ENCODE data around the gene EEPD1. TPM values are rescaled to one million over a fixed set of nuclear protein-coding genes. Genes with fewer than 3 reads are reported as not detected.

The EEPD1 gene
- total RNA-seq, 2 experiments from 2014 or later = 11.9 to 13.8 TPM

DNA sequence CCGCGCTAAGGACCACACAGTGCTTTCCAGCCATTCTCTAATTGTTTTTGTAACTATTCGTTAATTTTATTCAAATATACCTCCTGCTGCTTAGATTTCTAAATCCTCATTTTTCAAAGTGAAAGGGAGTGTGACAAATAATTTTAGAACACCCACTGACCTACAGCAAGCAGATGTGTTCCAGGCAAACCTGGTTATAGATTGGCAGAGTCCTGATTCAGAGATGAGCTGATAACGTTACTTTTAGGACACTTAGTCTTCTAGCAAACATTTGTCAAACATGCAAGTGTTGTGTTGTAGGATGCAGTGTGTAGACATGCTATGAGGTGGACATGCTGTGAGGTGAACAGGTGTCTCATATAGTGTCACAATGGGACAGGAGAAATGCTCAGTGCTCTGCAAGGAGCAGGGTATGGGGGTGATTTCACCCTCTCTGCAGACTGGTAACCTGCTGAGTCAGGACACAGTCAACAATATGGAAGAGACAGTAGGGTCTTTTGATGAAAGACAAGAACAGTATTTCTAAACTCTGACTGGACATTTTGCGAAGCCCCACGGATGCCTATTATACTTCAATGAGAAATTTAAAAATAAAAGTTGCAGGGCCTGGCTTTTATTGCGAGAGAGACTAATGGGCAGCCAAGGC, 144.4 kb downstream of the EEPD1 start:
- Mint-ChIP-seq H3K4me3 (no peak overlapping the region), H3K9me3 (no peaks in the 10 kb centered on the region), H3K27ac (no peak overlapping the region), H3K27me3 (no peaks in the 10 kb centered on the region), H3K36me3 (ENCODE audit: low read depth) (no peaks in the 10 kb centered on the region), H3K4me1 (peaks cover 2% of the 10 kb centered on the region)
- no peak for DNase-seq
- ChIA-PET CTCF (interaction anchor here (0.9 to 1.3 kb wide), 2 partner anchors 10 to 18 kb away, joined by 3 read pairs; no protein-coding TSS in a partner anchor), POLR2A (no interaction called here)

DNA sequence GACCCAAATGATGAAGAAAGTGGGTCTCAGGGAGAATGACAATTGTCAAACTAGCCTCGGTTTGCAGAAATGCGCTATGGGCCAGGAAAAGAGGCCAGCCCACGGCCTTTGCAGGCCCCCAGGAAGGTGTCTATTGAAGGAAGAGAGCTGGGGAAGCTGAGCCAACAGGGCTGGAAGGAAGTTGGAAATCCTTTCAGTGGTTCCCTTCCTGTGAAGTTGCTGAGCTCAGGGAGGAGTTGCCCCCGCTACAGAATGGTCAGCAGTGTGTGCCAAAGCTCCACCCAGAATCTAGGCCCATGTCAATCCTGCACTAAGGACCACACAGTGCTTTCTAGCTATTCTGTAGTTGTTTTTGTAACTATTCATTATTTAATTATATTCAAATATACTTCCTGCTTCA, 145.1 kb downstream of the EEPD1 start:
- DNase-seq = no peak
- H3K36me3 Mint-ChIP-seq (ENCODE audit: low read depth) = no peaks in the 10 kb centered on the region
- no peaks in the 10 kb centered on the region for H3K27me3 Mint-ChIP-seq
- ChIA-PET CTCF (interaction anchor here (0.6 to 0.9 kb wide), 2 partner anchors 19 to 1250 kb away, joined by 3 to 4 read pairs; no protein-coding TSS in a partner anchor), POLR2A (no interaction called here)
- H3K27ac Mint-ChIP-seq = no peak overlapping the region
- no peak overlapping the region for H3K4me3 Mint-ChIP-seq
- H3K4me1 Mint-ChIP-seq = no peaks in the 10 kb centered on the region
- no peaks in the 10 kb centered on the region for H3K9me3 Mint-ChIP-seq

DNA sequence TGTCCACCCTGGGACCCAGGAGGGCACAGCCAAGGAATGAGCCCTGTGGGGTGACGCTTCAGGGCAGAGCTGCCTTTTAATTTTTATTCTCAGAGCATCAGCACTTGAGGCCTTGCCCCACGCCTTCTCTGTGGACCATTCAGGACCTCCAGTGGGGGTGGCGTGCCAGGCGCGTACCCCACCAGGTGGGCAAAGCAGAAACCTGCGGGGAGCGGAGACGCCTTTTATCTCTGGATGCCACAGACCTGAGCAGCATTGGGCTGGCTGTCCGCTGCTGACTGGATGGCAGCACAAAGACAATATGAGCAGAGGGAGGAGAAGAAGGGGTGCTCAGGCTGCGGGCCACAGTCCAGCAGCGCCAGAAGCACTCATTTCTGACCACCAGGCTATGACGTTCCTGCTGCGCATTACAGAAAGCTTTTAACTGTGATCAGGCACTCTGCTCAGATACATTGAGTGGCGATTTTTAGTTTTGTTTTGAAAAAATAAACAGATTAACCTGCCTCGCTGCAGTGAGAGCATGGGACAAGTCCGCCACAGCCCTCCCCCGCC, 146.2 kb downstream of the EEPD1 start:
- no peak overlapping the region for H3K4me3 Mint-ChIP-seq
- DNase-seq = no peak
- no peak overlapping the region for H3K27ac Mint-ChIP-seq
- H3K36me3 Mint-ChIP-seq (ENCODE audit: low read depth) = no peaks in the 10 kb centered on the region
- H3K27me3 Mint-ChIP-seq = no peaks in the 10 kb centered on the region
- ChIA-PET POLR2A (no interaction called here), CTCF (no interaction called here)
- no peaks in the 10 kb centered on the region for H3K9me3 Mint-ChIP-seq
- no peaks in the 10 kb centered on the region for H3K4me1 Mint-ChIP-seq

DNA sequence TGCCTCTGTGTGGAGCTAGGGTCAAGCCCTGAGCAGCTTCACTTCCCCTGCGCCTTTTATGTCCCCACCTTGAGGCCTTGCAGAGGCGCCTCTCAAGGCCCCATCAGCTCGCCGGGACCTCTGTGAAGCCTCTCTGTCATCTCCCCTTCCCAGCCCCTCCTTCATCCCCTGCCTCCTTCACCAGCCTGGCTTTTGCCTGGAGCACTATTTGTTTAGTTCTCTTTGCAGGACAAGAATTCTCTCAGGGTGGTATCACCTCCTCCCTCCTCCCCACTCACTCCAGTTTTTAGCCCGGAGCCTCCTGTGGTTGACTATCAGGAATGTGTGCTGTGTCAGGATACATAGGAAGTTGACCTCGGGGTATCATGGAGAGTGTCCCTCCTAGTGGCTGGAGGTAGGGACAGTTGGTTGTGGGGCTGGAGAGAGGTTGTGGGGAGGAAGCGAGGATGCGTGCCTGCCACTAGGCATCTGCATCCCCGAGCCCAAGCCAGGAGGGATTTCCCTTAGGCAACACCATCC, 146.8 kb downstream of the EEPD1 start:
- ChIA-PET POLR2A (no interaction called here), CTCF (interaction anchor here (1.0 to 1.7 kb wide), 4 partner anchors 10 to 281 kb away, joined by 3 to 4 read pairs (median 4); no protein-coding TSS in a partner anchor)
- H3K4me3 Mint-ChIP-seq = no peak overlapping the region

DNA sequence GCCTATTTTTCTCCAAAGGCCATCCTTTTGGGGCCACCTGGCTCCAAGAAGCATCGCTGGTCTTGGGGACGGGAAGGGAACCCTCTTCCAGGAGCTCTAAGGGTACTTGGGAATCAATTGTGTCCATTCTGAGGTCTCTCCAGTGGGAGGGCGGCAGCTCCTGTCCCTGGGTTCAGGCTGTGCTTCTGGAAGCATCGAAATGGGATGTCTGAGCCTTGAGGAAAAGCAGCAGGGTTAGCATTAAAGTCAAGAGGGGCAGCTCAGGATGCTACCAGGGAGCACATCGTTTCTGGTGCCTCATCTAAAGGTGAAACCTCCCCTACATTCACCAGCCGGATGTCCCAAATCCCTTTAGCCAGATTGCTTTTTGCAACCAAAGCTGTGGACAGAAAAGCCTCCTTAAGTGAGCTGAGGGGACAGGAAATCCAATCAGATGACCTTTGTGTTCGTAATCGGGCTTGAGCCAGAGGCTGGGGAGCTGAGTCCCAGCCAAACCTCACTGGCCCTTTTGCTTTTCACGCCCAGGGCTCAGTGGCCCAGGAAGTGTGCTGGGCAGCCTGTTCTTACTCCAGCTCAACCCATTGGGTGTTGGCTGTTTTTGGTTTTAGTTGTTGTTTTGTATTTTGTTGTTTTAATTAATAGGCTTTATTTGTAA, 147.8 kb downstream of the EEPD1 start:
- no peaks in the 10 kb centered on the region for H3K9me3 Mint-ChIP-seq
- POLR2A ChIA-PET = no interaction called here
- H3K27ac Mint-ChIP-seq = no peak overlapping the region
- H3K36me3 Mint-ChIP-seq (ENCODE audit: low read depth) = no peaks in the 10 kb centered on the region
- no peak overlapping the region for H3K4me3 Mint-ChIP-seq
- no peaks in the 10 kb centered on the region for H3K27me3 Mint-ChIP-seq
- DNase-seq = no peak
- H3K4me1 Mint-ChIP-seq = no peaks in the 10 kb centered on the region
- CTCF ChIA-PET = interaction anchor here (0.9 to 1.7 kb wide), 6 partner anchors 9 to 317 kb away, joined by 3 to 6 read pairs (median 4); no protein-coding TSS in a partner anchor

More for the DNA sequence above, 146.8 kb downstream of the EEPD1 start:
- no peak overlapping the region for H3K27ac Mint-ChIP-seq
- H3K4me1 Mint-ChIP-seq = no peaks in the 10 kb centered on the region
- H3K36me3 Mint-ChIP-seq (ENCODE audit: low read depth) = no peaks in the 10 kb centered on the region
- H3K27me3 Mint-ChIP-seq = no peaks in the 10 kb centered on the region
- H3K9me3 Mint-ChIP-seq = no peaks in the 10 kb centered on the region
- DNase-seq = no peak

DNA sequence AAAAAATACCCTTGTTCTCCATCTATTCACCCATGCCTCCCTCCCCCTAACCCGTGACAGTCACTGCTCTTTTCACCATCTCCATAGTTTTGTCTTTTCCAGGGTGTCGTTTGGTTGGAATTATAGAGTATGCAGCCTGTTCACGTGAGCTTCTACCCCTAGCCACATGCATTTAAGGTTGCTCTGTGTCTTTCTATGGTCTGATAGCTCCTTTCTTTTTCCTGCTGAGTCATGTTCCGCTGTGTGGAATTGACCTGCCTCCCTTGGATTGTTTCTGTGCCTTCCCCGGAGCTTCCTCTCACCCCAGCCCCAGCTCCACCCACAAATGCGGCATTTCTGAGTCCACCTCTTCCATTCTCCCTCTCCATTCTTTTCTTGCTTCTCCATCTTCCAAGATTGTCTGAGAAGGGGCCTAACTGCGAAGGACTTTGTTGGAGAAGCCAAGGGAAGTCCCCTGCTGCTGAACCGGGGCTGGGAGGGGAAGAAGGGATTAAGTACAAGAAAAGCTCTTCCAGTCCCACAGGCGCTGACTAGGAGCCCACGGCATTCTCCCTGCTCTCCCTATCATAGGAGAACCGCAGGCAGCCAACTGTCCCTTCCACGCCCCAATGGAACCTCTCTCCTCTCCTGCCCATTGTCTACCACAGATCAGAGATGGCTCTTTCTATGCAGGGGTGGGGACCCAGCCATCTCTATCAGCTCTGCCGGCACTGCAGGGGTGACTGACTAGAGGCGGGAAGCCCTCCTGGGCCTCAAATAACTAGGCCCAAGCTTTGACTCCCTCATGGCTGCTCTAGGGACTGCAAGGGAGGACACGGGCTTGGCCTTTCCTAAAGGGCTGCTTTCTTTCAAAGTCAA, 149.1 kb downstream of the EEPD1 start:
- Mint-ChIP-seq H3K4me3 (no peak overlapping the region), H3K27ac (no peak overlapping the region), H3K4me1 (no peaks in the 10 kb centered on the region), H3K27me3 (no peaks in the 10 kb centered on the region), H3K36me3 (ENCODE audit: low read depth) (no peaks in the 10 kb centered on the region), H3K9me3 (no peaks in the 10 kb centered on the region)
- no peak for DNase-seq
- CTCF ChIA-PET = interaction anchor here (1.2 kb wide), 1 partner anchor 9 kb away, joined by 3 read pairs; no protein-coding TSS in a partner anchor
- POLR2A ChIA-PET = interaction anchor here (0.6 kb wide), 1 partner anchor 366 kb away, joined by 3 read pairs; no protein-coding TSS in a partner anchor

DNA sequence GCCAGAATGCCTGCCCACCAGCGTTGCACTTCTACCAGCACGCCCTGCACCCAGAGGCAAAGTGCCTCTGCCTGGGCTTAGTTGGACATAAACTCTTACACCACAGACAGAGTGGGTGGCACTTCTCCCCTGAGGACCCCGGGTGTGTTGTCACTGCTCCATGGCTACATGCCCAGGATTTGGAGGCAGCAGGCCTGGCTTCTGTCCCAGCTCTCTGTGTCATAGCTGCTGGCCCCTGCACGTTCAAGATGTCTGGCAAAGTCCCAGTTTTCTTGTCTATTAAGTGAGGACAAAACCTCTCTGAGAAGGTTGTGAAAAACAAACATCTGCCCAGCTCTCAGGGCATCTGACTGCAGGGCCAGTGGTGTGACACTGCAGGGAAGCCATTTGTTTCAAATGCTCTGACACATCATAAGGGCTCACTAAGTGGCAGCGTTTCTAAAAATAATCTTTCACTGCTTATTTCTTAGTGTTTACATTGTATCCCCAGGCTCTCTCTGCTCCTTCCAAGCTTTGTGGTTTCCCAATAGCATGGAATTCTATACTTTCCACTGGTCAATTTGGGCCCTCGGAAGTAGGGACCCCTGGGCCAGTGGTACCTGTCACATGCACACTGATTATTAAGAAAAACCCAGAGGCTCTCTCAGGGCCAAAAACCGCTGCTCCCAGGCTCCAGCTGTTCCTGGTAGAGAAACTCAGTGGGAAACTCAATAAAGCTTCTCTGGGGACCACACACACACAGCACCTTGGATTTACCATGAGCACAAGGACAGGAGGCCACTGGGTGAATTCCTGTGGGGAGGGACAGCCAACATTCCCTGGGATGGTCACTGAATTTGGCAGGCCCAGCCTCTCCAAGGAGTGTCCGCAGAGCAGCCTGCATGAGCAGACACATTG, 150.4 kb downstream of the EEPD1 start:
- H3K4me3 Mint-ChIP-seq = no peak overlapping the region
- no peaks in the 10 kb centered on the region for H3K27me3 Mint-ChIP-seq
- H3K4me1 Mint-ChIP-seq = no peaks in the 10 kb centered on the region
- CTCF ChIA-PET = interaction anchor here (1.2 kb wide), 1 partner anchor 8 kb away, joined by 3 read pairs; no protein-coding TSS in a partner anchor
- no peaks in the 10 kb centered on the region for H3K9me3 Mint-ChIP-seq
- DNase-seq = no peak
- POLR2A ChIA-PET = no interaction called here
- H3K27ac Mint-ChIP-seq = no peak overlapping the region
- H3K36me3 Mint-ChIP-seq (ENCODE audit: low read depth) = no peaks in the 10 kb centered on the region

DNA sequence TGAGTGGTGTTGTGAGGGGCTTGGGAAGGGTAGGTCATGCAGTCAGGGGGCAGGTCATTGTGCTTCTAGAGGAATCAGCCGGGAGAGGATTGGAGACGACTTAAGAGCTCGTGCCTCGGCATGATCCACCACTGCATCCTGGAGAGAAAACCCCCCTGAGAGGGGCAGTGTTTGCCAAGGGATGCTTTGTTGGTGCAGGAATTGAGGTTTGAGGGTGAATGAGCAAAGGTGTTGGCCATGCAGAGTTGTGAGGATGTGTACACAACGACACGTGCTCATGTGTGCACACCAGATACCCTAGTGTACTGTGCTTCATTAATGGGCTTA, 151.0 kb downstream of the EEPD1 start:
- DNase-seq = no peak
- H3K4me1 Mint-ChIP-seq = no peaks in the 10 kb centered on the region
- no peak overlapping the region for H3K4me3 Mint-ChIP-seq
- CTCF ChIA-PET = no interaction called here
- POLR2A ChIA-PET = no interaction called here
- no peaks in the 10 kb centered on the region for H3K27me3 Mint-ChIP-seq
- H3K27ac Mint-ChIP-seq = no peak overlapping the region
- H3K36me3 Mint-ChIP-seq (ENCODE audit: low read depth) = no peaks in the 10 kb centered on the region
- H3K9me3 Mint-ChIP-seq = no peaks in the 10 kb centered on the region

DNA sequence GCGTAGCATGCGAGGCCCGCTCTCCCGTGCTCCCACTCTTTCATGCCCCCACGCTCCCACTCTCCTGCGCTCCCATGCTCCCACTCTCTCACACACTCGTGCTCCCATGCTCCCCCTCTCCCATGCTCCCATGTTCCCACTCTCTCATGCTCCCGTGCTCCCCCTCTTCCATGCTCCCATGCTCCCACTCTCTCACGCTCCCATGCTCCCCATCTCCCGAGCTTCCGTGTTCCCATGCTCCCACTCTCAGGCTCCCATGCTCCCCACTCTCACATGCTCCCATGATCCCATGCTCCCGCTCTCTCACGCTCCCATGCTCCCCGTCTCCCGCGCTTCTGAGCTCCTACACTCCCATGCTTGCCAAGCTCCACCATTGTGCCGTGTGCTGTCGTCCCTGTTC, 152.2 kb downstream of the EEPD1 start:
- H3K4me1 Mint-ChIP-seq = no peaks in the 10 kb centered on the region
- no peaks in the 10 kb centered on the region for H3K9me3 Mint-ChIP-seq
- H3K27me3 Mint-ChIP-seq = no peaks in the 10 kb centered on the region
- no peak overlapping the region for H3K27ac Mint-ChIP-seq
- CTCF ChIA-PET = no interaction called here
- H3K36me3 Mint-ChIP-seq (ENCODE audit: low read depth) = no peaks in the 10 kb centered on the region
- no peak for DNase-seq
- POLR2A ChIA-PET = no interaction called here
- no peak overlapping the region for H3K4me3 Mint-ChIP-seq

DNA sequence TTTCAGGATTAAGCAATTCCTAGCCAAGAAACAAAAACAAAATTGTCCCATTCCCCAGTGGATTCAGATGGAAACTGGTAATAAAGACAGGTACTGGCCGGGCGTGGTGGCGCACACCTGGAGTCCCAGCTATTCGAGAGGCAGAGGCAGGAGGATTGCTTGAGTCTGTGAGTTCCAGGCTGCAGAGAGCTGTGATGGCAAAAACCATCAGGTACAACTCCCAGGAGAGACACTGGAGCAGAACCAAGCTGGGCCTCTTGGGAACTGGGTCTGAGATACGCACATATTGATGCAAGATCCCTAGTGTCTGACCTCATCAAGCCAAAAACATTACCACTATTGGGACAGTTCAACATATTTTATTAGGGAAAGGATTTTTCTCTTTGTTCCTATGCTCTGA, 152.6 kb downstream of the EEPD1 start:
- DNase-seq = no peak
- Mint-ChIP-seq H3K4me3 (no peak overlapping the region), H3K27me3 (no peaks in the 10 kb centered on the region), H3K27ac (no peak overlapping the region), H3K36me3 (ENCODE audit: low read depth) (no peaks in the 10 kb centered on the region), H3K4me1 (no peaks in the 10 kb centered on the region), H3K9me3 (no peaks in the 10 kb centered on the region)
- ChIA-PET CTCF (no interaction called here), POLR2A (no interaction called here)

DNA sequence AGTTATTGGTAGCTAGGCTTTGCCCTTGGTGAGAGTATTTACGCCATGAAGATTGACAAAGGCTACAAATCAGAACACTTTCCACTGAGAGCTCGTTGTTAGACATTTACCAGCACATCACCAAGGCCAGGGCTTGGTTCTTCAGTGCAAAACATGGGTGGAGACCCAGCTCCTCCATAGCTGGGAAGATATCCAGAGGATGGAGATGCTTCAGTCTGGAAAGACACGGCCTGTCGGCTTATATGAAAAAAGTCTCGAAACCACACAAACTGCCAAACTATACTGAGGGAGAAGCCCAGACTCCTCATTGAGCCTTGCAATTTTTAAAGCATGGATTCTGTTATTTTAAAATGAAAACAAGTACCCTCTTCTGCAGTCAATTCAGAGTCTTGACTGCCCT, 153.2 kb downstream of the EEPD1 start:
- Mint-ChIP-seq H3K27me3 (no peaks in the 10 kb centered on the region), H3K4me3 (no peak overlapping the region), H3K27ac (no peak overlapping the region), H3K36me3 (ENCODE audit: low read depth) (no peaks in the 10 kb centered on the region), H3K4me1 (no peaks in the 10 kb centered on the region), H3K9me3 (no peaks in the 10 kb centered on the region)
- ChIA-PET POLR2A (no interaction called here), CTCF (no interaction called here)
- no peak for DNase-seq

DNA sequence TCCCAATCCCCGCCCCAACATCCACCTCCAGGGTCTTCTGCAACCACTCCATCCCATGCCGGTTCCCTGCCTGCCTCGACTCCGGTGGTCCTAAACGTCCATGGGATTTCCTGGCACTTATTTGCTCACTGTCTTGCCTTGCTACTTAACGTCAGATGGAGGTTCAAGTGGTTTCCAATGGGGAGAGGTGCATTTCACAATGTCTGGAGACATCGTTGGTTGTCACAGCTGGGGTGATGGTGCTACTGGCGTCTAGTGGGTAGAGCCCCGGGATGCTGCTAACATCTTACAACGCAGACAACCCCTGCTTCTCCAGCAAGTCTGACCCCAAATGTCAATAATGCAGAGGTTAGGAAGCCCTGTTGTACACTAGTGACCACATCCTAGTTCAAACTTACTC, 153.7 kb downstream of the EEPD1 start:
- no peaks in the 10 kb centered on the region for H3K9me3 Mint-ChIP-seq
- H3K4me1 Mint-ChIP-seq = no peaks in the 10 kb centered on the region
- CTCF ChIA-PET = no interaction called here
- no peak overlapping the region for H3K27ac Mint-ChIP-seq
- no peaks in the 10 kb centered on the region for H3K27me3 Mint-ChIP-seq
- no peak for DNase-seq
- POLR2A ChIA-PET = no interaction called here
- H3K36me3 Mint-ChIP-seq (ENCODE audit: low read depth) = no peaks in the 10 kb centered on the region
- no peak overlapping the region for H3K4me3 Mint-ChIP-seq
